ENCODE measurements around the gene LTB4R.
"Not testable (repeated sequence)": the region's sequence is repeated elsewhere in the genome, so short reads cannot be mapped to it uniquely, and the experiment has no call there.

LTB4R gene

GRCh38 chr14:24343795-24344660 lies 32.7 kb downstream of the LTB4R start:
- no peak for DNase-seq (ENCODE audit: low spot score)

- DNase-seq (ENCODE audit: low spot score): no peak
Measured at GRCh38 chr14:24347134-24347533, 35.8 kb downstream of the LTB4R start.

- DNase-seq (ENCODE audit: low spot score): no peak
Measured at GRCh38 chr14:24348186-24348585, 36.9 kb downstream of the LTB4R start.

GRCh38 chr14:24349742-24350141 lies 38.4 kb downstream of the LTB4R start:
- DNase-seq (ENCODE audit: low spot score): no peak

- DNase-seq (ENCODE audit: low spot score): no peak
Measured at GRCh38 chr14:24351517-24351916, 40.2 kb downstream of the LTB4R start.

- no peak for DNase-seq (ENCODE audit: low spot score)
Measured at GRCh38 chr14:24353559-24354481, 42.5 kb downstream of the LTB4R start.

GRCh38 chr14:24354482-24354825 lies 43.2 kb downstream of the LTB4R start:
- not testable (repeated sequence) for DNase-seq (ENCODE audit: low spot score)

GRCh38 chr14:24355009-24355408 lies 43.7 kb downstream of the LTB4R start:
- no peak for DNase-seq (ENCODE audit: low spot score)

GRCh38 chr14:24356208-24356607 lies 44.9 kb downstream of the LTB4R start:
- no peak for DNase-seq (ENCODE audit: low spot score)

- no peak for DNase-seq (ENCODE audit: low spot score)
Measured at GRCh38 chr14:24360281-24360680, 49.0 kb downstream of the LTB4R start.

GRCh38 chr14:24361326-24361725 lies 50.0 kb downstream of the LTB4R start:
- DNase-seq (ENCODE audit: low spot score): no peak

- no peak for DNase-seq (ENCODE audit: low spot score)
Measured at GRCh38 chr14:24362241-24362960, 51.1 kb downstream of the LTB4R start.

- no peak for DNase-seq (ENCODE audit: low spot score)
Measured at GRCh38 chr14:24363401-24363800, 52.1 kb downstream of the LTB4R start.

GRCh38 chr14:24364841-24365240 lies 53.5 kb downstream of the LTB4R start:
- no peak for DNase-seq (ENCODE audit: low spot score)

GRCh38 chr14:24365600-24366412 lies 54.5 kb downstream of the LTB4R start:
- DNase-seq (ENCODE audit: low spot score): peak; percentile 76

- DNase-seq (ENCODE audit: low spot score): no peak
Measured at GRCh38 chr14:24366413-24366720, 55.1 kb downstream of the LTB4R start.

GRCh38 chr14:24366721-24367513 lies 55.6 kb downstream of the LTB4R start:
- DNase-seq (ENCODE audit: low spot score): peak; percentile 85
